Fibroblast of villous mesenchyme (primary cell): ENCODE results near the gene BTG4. TPM values are rescaled to one million over a fixed set of nuclear protein-coding genes. Genes with fewer than 3 reads are reported as not detected.

Experiments
- DNase-seq: peaks from one replicate; pipeline ENCODE4 v3.0.0-alpha.2; 2010; ENCODE audit warnings: low read depth
- H3K4me3 ChIP-seq: 2 replicates; pipeline ENCODE4 v1.5.1; 2011; ENCODE audit warnings: low read depth, mild to moderate bottlenecking, low read length
- total RNA-seq: library from RNA; depleted of rRNA; stranded (reverse); fragments of >200 nt; gene quantifications from 2 replicates; pipeline ENCODE4 v1.2.3, GENCODE V29; 2012
- TF ChIP-seq, protein P1 (sequence below): IDR thresholded peaks from 2 replicates; pipeline ENCODE4 v1.5.1; 2012; ENCODE audit warnings: low read depth, mild to moderate bottlenecking, low read length; ENCODE audit not compliant: insufficient read depth

BTG4 gene
- total RNA-seq, 1 donor = not detected

DNA sequence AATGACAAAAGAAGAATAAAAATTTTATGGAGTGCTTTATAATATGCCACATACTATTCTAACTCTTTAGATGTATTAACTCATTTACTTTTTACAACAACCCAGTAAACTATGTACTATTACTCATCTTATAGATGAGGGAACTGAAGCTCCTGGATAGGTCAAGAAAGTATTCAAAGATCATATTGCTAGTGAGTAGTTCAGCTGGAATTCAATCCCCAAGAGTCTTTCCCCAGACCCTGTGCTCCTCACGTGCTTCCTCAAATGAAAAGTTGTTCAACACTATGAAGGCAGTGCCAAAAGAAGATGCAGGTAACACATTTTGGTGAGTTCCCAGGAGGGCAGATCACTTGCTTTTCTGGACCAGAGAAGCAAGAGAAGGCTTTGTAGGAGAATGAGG, 46.8 kb downstream of the BTG4 start:
- TF ChIP-seq, protein P1, sequence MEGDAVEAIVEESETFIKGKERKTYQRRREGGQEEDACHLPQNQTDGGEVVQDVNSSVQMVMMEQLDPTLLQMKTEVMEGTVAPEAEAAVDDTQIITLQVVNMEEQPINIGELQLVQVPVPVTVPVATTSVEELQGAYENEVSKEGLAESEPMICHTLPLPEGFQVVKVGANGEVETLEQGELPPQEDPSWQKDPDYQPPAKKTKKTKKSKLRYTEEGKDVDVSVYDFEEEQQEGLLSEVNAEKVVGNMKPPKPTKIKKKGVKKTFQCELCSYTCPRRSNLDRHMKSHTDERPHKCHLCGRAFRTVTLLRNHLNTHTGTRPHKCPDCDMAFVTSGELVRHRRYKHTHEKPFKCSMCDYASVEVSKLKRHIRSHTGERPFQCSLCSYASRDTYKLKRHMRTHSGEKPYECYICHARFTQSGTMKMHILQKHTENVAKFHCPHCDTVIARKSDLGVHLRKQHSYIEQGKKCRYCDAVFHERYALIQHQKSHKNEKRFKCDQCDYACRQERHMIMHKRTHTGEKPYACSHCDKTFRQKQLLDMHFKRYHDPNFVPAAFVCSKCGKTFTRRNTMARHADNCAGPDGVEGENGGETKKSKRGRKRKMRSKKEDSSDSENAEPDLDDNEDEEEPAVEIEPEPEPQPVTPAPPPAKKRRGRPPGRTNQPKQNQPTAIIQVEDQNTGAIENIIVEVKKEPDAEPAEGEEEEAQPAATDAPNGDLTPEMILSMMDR = no peak
- DNase-seq = peak; percentile 33
- no peak overlapping the region for H3K4me3 ChIP-seq

DNA sequence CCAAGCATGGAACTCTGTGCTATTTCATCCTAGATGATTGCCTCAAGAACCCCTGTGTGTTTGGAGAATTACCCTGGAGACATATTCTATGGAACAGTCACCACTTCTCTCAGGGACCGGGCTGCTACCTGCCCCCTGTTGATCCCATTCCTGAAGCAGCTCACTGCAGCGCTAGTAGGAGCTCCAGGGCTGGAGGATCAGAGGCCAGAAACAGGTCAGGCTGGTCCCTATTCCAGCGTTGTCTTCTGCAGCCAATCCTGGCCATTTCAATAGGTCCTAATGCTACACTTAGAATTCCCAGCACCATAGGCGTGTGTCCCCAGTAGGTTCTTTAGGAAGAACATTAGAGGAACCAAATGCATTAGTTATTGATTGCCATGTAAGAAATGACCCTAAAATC, 48.9 kb downstream of the BTG4 start:
- no peak overlapping the region for H3K4me3 ChIP-seq
- no peak for DNase-seq
- TF ChIP-seq, protein P1 = no peak

DNA sequence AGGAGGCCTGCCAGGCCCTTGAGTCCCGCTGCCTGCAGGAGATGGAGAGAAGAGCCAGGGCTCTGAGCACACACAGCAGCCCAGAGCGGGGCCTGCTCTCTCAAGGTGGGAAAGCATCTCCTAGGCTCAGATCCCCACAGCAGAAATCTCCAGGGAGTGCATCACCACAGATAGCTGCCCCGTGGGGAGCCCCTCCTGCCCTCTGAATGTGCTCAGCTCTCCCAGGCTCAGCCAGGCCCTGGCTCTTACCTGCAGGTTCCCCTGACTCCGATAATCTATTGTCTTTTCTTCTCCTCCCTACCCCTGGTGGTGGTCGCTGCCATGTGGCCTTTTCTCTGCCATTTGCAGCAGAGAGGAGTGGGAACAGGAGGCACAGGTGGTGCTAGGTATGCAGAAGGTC, 49.9 kb downstream of the BTG4 start:
- no peak overlapping the region for H3K4me3 ChIP-seq
- no peak for DNase-seq
- TF ChIP-seq, protein P1 = no peak

DNA sequence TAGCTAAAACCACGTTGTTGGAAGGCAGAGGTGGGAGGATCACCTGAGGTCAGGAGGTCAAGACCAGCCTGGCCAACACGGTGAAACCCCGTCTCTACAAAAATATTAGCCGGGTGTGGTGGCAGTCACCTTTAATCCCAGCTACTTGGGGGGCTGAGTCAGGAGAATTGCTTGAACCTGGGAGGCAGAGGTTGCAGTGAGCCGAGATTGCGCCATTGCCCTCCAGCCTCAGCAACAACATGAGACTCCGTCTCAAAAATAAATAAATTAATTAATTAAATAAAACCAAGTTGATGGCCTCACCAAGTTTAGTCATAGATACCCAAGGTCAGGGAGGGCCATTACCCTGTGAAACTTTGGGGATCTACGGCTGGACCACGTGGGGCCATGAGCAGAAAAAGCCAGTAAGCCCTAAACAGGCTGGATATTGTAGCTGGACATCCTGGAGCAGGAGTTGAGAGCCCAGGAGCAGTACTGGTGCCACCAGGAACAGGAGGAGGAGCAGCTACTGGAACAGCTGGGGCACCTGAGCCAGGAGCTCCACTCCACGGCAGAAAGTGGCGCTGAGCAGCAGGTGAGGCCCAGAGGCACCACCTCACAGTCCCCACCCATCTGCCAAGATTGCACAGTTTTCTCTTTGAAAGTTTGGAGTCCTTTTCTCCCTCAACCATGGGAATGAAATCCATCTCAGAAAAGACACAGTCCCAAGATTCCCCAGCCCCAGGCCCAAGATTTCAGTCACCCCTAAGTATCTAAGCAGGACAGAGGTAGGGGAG, 50.5 kb downstream of the BTG4 start:
- TF ChIP-seq, protein P1 = no peak
- no peak overlapping the region for H3K4me3 ChIP-seq
- peak; percentile 22 for DNase-seq

DNA sequence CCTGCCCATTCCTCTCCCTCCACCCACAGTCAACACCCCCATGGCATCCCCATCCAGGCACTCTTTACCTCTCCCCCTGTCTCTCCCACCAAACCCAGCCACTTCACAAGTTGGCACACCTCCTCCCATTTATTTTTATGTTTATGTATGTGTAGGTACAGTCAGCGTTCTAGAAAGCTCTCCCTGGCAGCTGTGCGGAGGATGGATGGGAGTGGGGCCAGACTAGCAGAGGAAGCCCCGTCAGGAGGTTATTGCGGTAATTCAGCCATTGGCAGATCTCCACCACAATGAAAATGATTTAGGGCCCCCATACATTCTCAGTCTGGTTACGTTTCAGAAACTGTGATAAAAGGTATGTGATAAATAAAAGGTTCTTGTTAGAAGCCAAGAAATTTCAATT, 51.3 kb downstream of the BTG4 start:
- no peak overlapping the region for H3K4me3 ChIP-seq
- TF ChIP-seq, protein P1 = no peak
- DNase-seq = peak; percentile 49

DNA sequence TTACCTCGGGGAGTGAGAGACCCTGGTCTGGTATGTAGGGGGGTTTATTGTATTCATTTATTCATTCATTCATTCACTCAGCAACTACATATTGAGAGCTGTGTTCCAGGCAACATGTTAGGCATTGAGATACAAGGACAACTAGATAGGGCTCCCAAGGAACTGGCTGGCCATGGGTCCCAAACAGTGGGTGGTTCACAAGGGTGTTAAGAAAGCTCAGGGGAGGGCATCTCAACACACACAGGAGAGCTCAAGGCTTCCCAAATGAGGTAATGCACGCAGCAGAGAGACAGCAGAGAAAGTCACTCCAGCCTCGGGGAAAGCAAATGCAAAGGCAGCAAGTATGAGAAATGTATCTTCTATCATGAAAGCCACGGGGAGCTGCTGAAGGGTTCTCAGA, 51.8 kb downstream of the BTG4 start:
- DNase-seq = no peak
- TF ChIP-seq, protein P1 = no peak
- no peak overlapping the region for H3K4me3 ChIP-seq
